Panc1 (cell line): ENCODE data around the gene TRAM2. TPM values are rescaled to one million over a fixed set of nuclear protein-coding genes. Genes with fewer than 3 reads are reported as not detected.

Source experiments
- ATAC-seq: fragments of 200-7000 bp; cut with Tn5 transposase; 2 replicates; pipeline ENCODE4 v1.9.1; 2020; ENCODE audit warnings: mild to moderate bottlenecking, moderate library complexity
- BruUV-seq: library from RNA; stranded (reverse); fragments of 400-500 nt; replicated peaks from 2 replicates; lab custom pipeline; 2021; lab: Mats Ljungman, UMichigan
- CTCF ChIA-PET: fragments of 300-600 bp; sonication (Branson Sonifier 250); formaldehyde crosslinking; loops from one replicate; lab custom pipeline; 2022; ENCODE audit warnings: antibody characterized with exemption; lab: Charles Lee
- POLR2A ChIA-PET: fragments of 300-600 bp; sonication (Branson Sonifier 250); formaldehyde crosslinking; loops from one replicate; lab custom pipeline; 2022; ENCODE audit warnings: antibody characterized with exemption; lab: Charles Lee
- DNase-seq: peaks from one replicate; pipeline ENCODE4 v3.0.0-alpha.2; 2010; ENCODE audit warnings: low read depth, low spot score
- H3K27ac ChIP-seq: 2 replicates; pipeline ENCODE4 v1.5.1; 2011; ENCODE audit warnings: mild to moderate bottlenecking, low read length, inconsistent platforms
- H3K27me3 ChIP-seq: fragments of 200-500 bp; sonication (Bioruptor generic); 2 replicates; pipeline ENCODE4 v1.6.0; 2014; ENCODE audit warnings: low read length, inconsistent platforms; ENCODE audit not compliant: control insufficient read depth, insufficient read depth
- H3K36me3 ChIP-seq: fragments of 200-500 bp; sonication (Bioruptor generic); 2 replicates; pipeline ENCODE4 v1.5.1; 2014; ENCODE audit warnings: inconsistent platforms, mild to moderate bottlenecking, low read length, moderate library complexity; ENCODE audit not compliant: control insufficient read depth, insufficient read depth
- H3K4me1 ChIP-seq: 2 replicates; pipeline ENCODE4 v1.5.1; 2011; ENCODE audit warnings: inconsistent platforms, mild to moderate bottlenecking, low read length, moderate library complexity; ENCODE audit not compliant: control insufficient read depth, insufficient read depth
- H3K4me3 ChIP-seq, 2 experiments: 2 replicates each; pipeline ENCODE4 v1.5.1; 2011 to 2012; ENCODE audit warnings: low read depth in 2 of 2, low read length in 2 of 2, mild to moderate bottlenecking in 2 of 2, inconsistent platforms in 1 of 2, moderate library complexity in 1 of 2
- H3K9me3 ChIP-seq: fragments of 200-500 bp; sonication (Bioruptor generic); 2 replicates; pipeline ENCODE4 v1.5.1; 2014; ENCODE audit warnings: low read depth, mild to moderate bottlenecking, inconsistent platforms, low read length, moderate library complexity; ENCODE audit not compliant: control insufficient read depth, insufficient read depth
- POLR2AphosphoS5 ChIP-seq: IDR thresholded peaks from 2 replicates; pipeline ENCODE4 v1.6.1; 2012; ENCODE audit warnings: mild to moderate bottlenecking, low read depth, low read length, moderate library complexity
- REST ChIP-seq, 2 experiments: IDR thresholded peaks; 2 replicates each; pipeline ENCODE4 v1.6.1; 2011 to 2012; ENCODE audit warnings: low read depth in 2 of 2, control low read depth in 1 of 2, low read length in 1 of 2, mild to moderate bottlenecking in 1 of 2, moderate library complexity in 1 of 2; ENCODE audit not compliant: insufficient read depth in 1 of 2
- SIN3A ChIP-seq: IDR thresholded peaks from 2 replicates; pipeline ENCODE4 v1.6.1; 2012; ENCODE audit warnings: low read depth, mild to moderate bottlenecking, low read length, moderate library complexity, borderline replicate concordance; ENCODE audit not compliant: insufficient read depth
- TCF7L2 ChIP-seq: IDR thresholded peaks from 2 replicates; pipeline ENCODE4 v1.6.1; 2011; ENCODE audit warnings: mild to moderate bottlenecking, low read depth, low read length, inconsistent platforms
- in situ Hi-C: cut with HindIII; loops from 2 replicates; pipeline ENCODE4 v1.10.0; 2016; ENCODE audit warnings: low sequenced_read_pairs, low pct_unique_long_range_greater_than_20kb
- intact Hi-C: fragments of 100-400 bp; cut with micrococcal nuclease; formaldehyde crosslinking; loops from one replicate; pipeline ENCODE4 v1.10.0; 2022; ENCODE audit not compliant: unreplicated experiment
- total RNA-seq: library from RNA; stranded (reverse); gene quantifications from one replicate; pipeline ENCODE4 v1.2.1, GENCODE V29; 2021; ENCODE audit not compliant: unreplicated experiment
- TF ChIP-seq, protein P1 (sequence below): fragments of 450-650 bp; IDR thresholded peaks from 2 replicates; pipeline ENCODE4 v1.5.1; 2017; ENCODE audit warnings: mild to moderate bottlenecking

Gene TRAM2
- total RNA-seq, 1 experiment from 2014 or later: 56.7 TPM

DNA sequence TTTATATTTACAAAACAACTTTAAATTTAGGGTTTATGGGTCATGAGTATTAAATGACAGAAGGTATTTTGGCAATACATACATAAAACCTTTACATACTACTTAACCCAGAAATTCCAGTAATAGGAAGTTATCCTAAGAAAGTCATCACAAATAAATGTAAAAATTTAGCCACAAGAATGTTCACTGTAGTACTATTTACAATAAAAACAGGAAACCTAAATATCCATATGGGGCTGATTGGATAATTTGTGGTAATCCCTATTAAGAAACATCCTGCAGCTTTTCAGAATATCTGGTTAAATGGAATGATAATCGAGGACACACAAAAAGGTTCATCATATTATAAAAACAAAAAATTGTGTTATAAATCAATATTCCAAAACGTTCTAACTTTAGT, 44.4 kb downstream of the TRAM2 start:
- no peak for DNase-seq
- intact Hi-C loops: no loop called here
- H3K36me3 ChIP-seq: peaks cover 2% of the 10 kb centered on the region; the same call in 1 of the 2 replicates
- TF ChIP-seq REST (IDR thresholded peaks at IDR 0.05; ENCODE audit: insufficient read depth in 1 of 2, low read depth in 2 of 2, low read length in 1 of 2) (no peak), TCF7L2 (no peak), POLR2AphosphoS5 (no peak), SIN3A (no peak)
- TF ChIP-seq, protein P1, sequence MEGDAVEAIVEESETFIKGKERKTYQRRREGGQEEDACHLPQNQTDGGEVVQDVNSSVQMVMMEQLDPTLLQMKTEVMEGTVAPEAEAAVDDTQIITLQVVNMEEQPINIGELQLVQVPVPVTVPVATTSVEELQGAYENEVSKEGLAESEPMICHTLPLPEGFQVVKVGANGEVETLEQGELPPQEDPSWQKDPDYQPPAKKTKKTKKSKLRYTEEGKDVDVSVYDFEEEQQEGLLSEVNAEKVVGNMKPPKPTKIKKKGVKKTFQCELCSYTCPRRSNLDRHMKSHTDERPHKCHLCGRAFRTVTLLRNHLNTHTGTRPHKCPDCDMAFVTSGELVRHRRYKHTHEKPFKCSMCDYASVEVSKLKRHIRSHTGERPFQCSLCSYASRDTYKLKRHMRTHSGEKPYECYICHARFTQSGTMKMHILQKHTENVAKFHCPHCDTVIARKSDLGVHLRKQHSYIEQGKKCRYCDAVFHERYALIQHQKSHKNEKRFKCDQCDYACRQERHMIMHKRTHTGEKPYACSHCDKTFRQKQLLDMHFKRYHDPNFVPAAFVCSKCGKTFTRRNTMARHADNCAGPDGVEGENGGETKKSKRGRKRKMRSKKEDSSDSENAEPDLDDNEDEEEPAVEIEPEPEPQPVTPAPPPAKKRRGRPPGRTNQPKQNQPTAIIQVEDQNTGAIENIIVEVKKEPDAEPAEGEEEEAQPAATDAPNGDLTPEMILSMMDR: no peak
- H3K27ac ChIP-seq: no peak overlapping the region
- no peaks in the 10 kb centered on the region for H3K27me3 ChIP-seq
- ChIA-PET POLR2A (no interaction called here), CTCF (no interaction called here)
- ATAC-seq: no peak
- no peak overlapping the region for H3K4me3 ChIP-seq
- in situ Hi-C loops: no loop called here
- peaks cover 13% of the 10 kb centered on the region for H3K4me1 ChIP-seq
- no peaks in the 10 kb centered on the region for H3K9me3 ChIP-seq
- BruUV-seq: no TSS peak

DNA sequence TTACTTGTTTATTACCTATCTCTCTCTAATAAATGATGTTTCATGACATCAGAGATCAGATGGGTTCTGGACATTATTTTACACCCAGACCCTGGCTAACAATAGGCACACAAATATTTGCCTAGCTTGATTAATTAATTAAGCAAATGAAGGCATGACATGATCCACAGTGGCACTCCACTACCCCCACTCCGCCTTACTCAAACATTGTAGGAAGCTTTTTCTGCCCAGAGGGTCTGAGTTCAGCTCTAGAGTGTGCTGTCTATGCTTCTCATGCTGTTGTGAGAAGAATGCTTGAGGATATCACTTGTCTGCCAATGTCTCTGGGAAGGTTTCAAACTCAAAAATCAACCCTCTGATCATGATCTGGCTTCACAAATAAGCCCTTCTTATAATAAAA, 45.0 kb downstream of the TRAM2 start:
- Histone ChIP-seq H3K27ac (no peak overlapping the region), H3K4me3 (no peak overlapping the region), H3K4me1 (peaks cover 6% of the 10 kb centered on the region; the same call in 1 of the 2 replicates), H3K9me3 (no peaks in the 10 kb centered on the region), H3K27me3 (no peaks in the 10 kb centered on the region), H3K36me3 (peaks cover 2% of the 10 kb centered on the region; the same call in 1 of the 2 replicates)
- intact Hi-C loops: no loop called here
- TF ChIP-seq TCF7L2: no peak
- TF ChIP-seq, protein P1: no peak
- no peak for TF ChIP-seq POLR2AphosphoS5
- TF ChIP-seq REST (IDR thresholded peaks at IDR 0.05; ENCODE audit: insufficient read depth in 1 of 2, low read depth in 2 of 2, low read length in 1 of 2): no peak
- TF ChIP-seq SIN3A: no peak
- ChIA-PET POLR2A (no interaction called here), CTCF (no interaction called here)
- in situ Hi-C loops: no loop called here
- ATAC-seq: no peak
- DNase-seq: no peak
- no TSS peak for BruUV-seq
